Muscle layer of duodenum (tissue), 2 donors: ENCODE results near the gene KRT75.

ENCODE experiments used
- H3K27ac ChIP-seq: one replicate; pipeline ENCODE4 v1.7.0; 2013; ENCODE audit warnings: mild to moderate bottlenecking, low read length
- H3K27me3 ChIP-seq: one replicate; pipeline ENCODE4 v1.7.0; 2013; ENCODE audit warnings: low read depth, mild to moderate bottlenecking, control low read depth, low read length
- H3K36me3 ChIP-seq, 2 donors: one replicate each; pipeline ENCODE4 v1.7.0; 2013; ENCODE audit warnings: low read length in 2 of 2, control low read depth in 1 of 2, mild to moderate bottlenecking in 1 of 2; ENCODE audit not compliant: insufficient read depth in 2 of 2, control insufficient read depth in 1 of 2
- H3K4me1 ChIP-seq, 2 donors: one replicate each; pipeline ENCODE4 v1.7.0; 2013; ENCODE audit warnings: low read length in 2 of 2, mild to moderate bottlenecking in 2 of 2, control low read depth in 1 of 2, moderate library complexity in 1 of 2; ENCODE audit not compliant: insufficient read depth in 2 of 2, control insufficient read depth in 1 of 2
- H3K4me3 ChIP-seq, 2 donors: one replicate each; pipeline ENCODE4 v1.7.0; 2013; ENCODE audit warnings: low read length in 2 of 2, low read depth in 1 of 2, mild to moderate bottlenecking in 1 of 2
- H3K9me3 ChIP-seq, 2 donors: one replicate each; pipeline ENCODE4 v1.7.0; 2013; ENCODE audit warnings: low read length in 2 of 2, control low read depth in 1 of 2, mild to moderate bottlenecking in 1 of 2; ENCODE audit not compliant: control insufficient read depth in 1 of 2
- donor health status: healthy.

KRT75 gene

GRCh38 chr12:52434081-52434733, at the start of gene KRT75:
TSS of gene KRT75 (minus strand) at chr12:52434371. CDS start at chr12:52434304, 67 bp downstream.
- peaks cover 0 to 11% of the 10 kb centered on the region in 2 donors for H3K4me1 ChIP-seq
- no peaks in the 10 kb centered on the region for H3K36me3 ChIP-seq
- no peaks in the 10 kb centered on the region for H3K27me3 ChIP-seq
- no peaks in the 10 kb centered on the region for H3K9me3 ChIP-seq
- H3K27ac ChIP-seq: no peak within 1 kb of the TSS
- no peak within 1 kb of the TSS for H3K4me3 ChIP-seq

- H3K27ac ChIP-seq: no peak overlapping the region
- H3K27me3 ChIP-seq: no peaks in the 10 kb centered on the region
- H3K36me3 ChIP-seq: no peaks in the 10 kb centered on the region
- no peaks in the 10 kb centered on the region for H3K4me1 ChIP-seq
- no peak overlapping the region for H3K4me3 ChIP-seq
- H3K9me3 ChIP-seq: peaks cover 0 to 7% of the 10 kb centered on the region in 2 donors
Measured at GRCh38 chr12:52480073-52480472, 45.9 kb upstream of the KRT75 start.

- Histone ChIP-seq H3K9me3 (no peaks in the 10 kb centered on the region), H3K27ac (no peak overlapping the region), H3K36me3 (no peaks in the 10 kb centered on the region), H3K4me1 (no peaks in the 10 kb centered on the region), H3K4me3 (no peak overlapping the region), H3K27me3 (no peaks in the 10 kb centered on the region)
Measured at GRCh38 chr12:52477651-52478050, 43.5 kb upstream of the KRT75 start.

- Histone ChIP-seq H3K27me3 (no peaks in the 10 kb centered on the region), H3K9me3 (no peaks in the 10 kb centered on the region), H3K4me3 (no peak overlapping the region), H3K27ac (no peak overlapping the region), H3K36me3 (no peaks in the 10 kb centered on the region), H3K4me1 (no peaks in the 10 kb centered on the region)
Measured at GRCh38 chr12:52474212-52474611, 40.0 kb upstream of the KRT75 start.

GRCh38 chr12:52473768-52474167, 39.6 kb upstream of the KRT75 start, which contains the start of gene KRT6C:
TSS of gene KRT6C (minus strand) at chr12:52473805. CDS start at chr12:52473737, 68 bp downstream.
- no peak within 1 kb of the TSS for H3K4me3 ChIP-seq
- no peak within 1 kb of the TSS for H3K27ac ChIP-seq
- H3K27me3 ChIP-seq: no peaks in the 10 kb centered on the region
- H3K4me1 ChIP-seq: no peaks in the 10 kb centered on the region
- H3K36me3 ChIP-seq: no peaks in the 10 kb centered on the region
- H3K9me3 ChIP-seq: no peaks in the 10 kb centered on the region

DNA sequence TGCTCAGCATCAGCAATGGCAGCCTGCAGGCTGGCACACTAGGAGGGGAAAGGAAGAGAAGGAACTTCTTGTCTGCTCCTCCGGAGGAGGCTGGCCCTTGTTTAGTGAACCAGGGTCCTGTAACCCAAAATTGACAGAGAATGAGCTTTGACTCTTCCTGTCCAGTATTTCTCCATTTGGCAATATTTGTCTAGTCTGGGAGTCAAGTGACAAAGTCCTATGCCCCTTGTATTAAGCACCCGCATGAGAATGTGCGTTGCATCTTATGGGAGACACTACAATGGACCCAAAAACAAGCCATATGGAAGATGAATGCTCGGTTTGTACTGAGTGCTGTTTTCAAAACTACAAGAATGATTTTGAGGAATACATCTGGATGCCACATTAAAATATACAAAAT, 35.7 kb upstream of the KRT75 start:
- no peaks in the 10 kb centered on the region for H3K4me1 ChIP-seq
- no peak overlapping the region for H3K4me3 ChIP-seq
- H3K27me3 ChIP-seq: no peaks in the 10 kb centered on the region
- H3K27ac ChIP-seq: no peak overlapping the region
- no peaks in the 10 kb centered on the region for H3K36me3 ChIP-seq
- H3K9me3 ChIP-seq: no peaks in the 10 kb centered on the region

- Histone ChIP-seq H3K27ac (no peak overlapping the region), H3K36me3 (no peaks in the 10 kb centered on the region)
Measured at GRCh38 chr12:52464897-52465296, 30.7 kb upstream of the KRT75 start.

GRCh38 chr12:52461693-52462092, 27.5 kb upstream of the KRT75 start:
- H3K36me3 ChIP-seq: no peaks in the 10 kb centered on the region
- H3K4me1 ChIP-seq: peaks cover 0 to 5% of the 10 kb centered on the region in 2 donors
- no peaks in the 10 kb centered on the region for H3K9me3 ChIP-seq
- H3K4me3 ChIP-seq: no peak overlapping the region
- no peak overlapping the region for H3K27ac ChIP-seq
- no peaks in the 10 kb centered on the region for H3K27me3 ChIP-seq

More at GRCh38 chr12:52464897-52465296, 30.7 kb upstream of the KRT75 start:
- no peaks in the 10 kb centered on the region for H3K9me3 ChIP-seq
- peaks cover 0 to 5% of the 10 kb centered on the region in 2 donors for H3K4me1 ChIP-seq
- no peaks in the 10 kb centered on the region for H3K27me3 ChIP-seq
- H3K4me3 ChIP-seq: no peak overlapping the region

GRCh38 chr12:52458861-52459260, 24.7 kb upstream of the KRT75 start:
- Histone ChIP-seq H3K4me1 (no peaks in the 10 kb centered on the region), H3K4me3 (no peak overlapping the region), H3K9me3 (no peaks in the 10 kb centered on the region), H3K27me3 (no peaks in the 10 kb centered on the region), H3K36me3 (no peaks in the 10 kb centered on the region), H3K27ac (no peak overlapping the region)

- H3K4me1 ChIP-seq: no peaks in the 10 kb centered on the region
- H3K27ac ChIP-seq: no peak overlapping the region
- no peaks in the 10 kb centered on the region for H3K36me3 ChIP-seq
- no peaks in the 10 kb centered on the region for H3K27me3 ChIP-seq
- no peak overlapping the region for H3K4me3 ChIP-seq
- H3K9me3 ChIP-seq: no peaks in the 10 kb centered on the region
Measured at GRCh38 chr12:52455821-52456220, 21.6 kb upstream of the KRT75 start.

GRCh38 chr12:52454411-52455201, 20.4 kb upstream of the KRT75 start:
- Histone ChIP-seq H3K4me1 (no peaks in the 10 kb centered on the region), H3K27ac (no peak overlapping the region), H3K9me3 (no peaks in the 10 kb centered on the region), H3K36me3 (no peaks in the 10 kb centered on the region), H3K27me3 (no peaks in the 10 kb centered on the region), H3K4me3 (no peak overlapping the region)
